ENCODE measurements around the gene SLC6A19.

The SLC6A19 gene

DNA sequence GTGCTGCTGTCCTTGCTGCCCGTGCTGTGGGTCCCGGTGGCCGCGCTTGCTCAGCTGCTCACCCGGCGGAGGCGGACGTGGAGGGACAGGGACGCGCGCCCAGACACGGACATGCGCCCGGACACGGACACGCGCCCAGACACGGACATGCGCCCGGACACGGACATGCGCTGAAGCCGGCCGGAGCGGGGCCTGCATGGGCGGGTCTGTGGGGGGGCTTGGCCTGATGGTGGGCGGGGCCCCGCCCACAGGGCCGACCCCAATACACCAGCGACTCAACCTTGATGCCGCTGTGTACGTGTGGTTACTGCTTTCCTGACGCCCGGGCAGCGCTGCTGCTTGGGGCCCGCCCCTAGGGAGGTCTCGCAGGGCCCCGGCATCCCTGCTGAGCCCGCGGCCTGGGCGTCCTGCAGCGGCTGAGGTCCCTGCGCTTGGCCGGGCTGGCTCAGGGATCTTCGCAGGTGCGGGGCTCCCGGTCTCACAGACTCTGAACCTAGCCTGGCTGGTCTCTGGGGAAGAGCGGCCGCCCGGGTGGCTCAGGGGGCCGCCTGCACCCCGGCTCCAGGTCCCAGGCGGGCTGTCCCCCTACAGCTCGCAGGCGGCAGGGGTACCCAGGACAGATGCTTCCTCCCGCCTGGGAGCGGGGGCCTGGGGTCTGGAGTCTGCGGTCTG, 44.6 kb downstream of the SLC6A19 start:
- DNase-seq (ENCODE audit: low spot score) = no peak

DNA sequence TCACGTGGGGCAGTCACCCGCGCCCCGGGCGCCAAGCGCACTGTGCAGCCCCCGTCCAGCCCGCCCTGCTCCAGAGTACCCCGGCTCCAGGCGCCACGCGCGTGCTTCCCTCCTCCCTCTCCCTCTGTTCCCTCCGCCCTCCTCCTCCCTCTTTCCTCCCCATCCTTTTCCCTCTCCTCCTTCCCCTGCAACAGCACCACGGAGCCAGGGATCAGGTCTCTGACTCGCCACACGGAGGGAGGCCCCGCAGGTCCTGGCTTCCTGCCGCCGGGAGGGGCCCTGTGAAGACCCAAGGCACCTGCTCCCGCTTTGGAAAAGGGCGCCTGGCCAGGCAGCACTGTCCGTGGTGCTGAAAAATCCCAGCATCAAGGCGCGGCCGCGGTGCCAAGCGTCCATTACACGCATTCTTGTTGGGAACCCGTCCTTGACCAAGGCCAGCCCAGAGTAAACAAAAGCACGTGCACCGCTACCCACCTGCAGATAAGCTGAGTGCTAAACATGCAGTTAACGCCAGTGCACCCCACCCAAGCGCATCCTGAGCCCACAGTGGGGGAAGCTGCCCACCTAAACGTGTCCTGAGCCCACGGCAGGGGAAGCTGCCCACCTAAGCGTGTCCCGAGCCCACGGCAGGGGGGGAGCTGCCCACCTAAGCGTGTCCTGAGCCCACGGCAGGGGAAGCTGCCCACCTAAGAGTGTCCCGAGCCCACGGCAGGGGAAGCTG, 45.5 kb downstream of the SLC6A19 start:
- DNase-seq (ENCODE audit: low spot score) = no peak

DNA sequence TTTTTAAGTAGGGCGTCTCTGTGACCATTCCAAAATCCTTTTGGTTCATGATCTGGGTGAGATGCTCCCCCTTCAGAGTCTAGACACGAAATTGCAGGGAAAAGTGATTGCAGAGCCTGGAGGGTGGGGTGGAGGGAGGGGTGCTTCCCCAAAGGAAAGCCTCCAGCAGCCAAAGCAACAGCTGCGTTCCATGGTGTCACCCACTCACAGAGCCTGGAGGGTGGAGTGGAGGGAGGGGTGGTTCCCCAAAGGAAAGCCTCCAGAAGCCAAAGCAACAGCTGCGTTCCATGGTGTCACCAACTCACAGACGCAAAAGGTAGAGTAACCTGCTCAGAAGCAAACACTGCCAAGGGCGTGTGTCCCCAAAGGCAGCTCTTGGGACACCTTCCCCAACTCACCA, 46.4 kb downstream of the SLC6A19 start:
- DNase-seq (ENCODE audit: low spot score) = no peak

DNA sequence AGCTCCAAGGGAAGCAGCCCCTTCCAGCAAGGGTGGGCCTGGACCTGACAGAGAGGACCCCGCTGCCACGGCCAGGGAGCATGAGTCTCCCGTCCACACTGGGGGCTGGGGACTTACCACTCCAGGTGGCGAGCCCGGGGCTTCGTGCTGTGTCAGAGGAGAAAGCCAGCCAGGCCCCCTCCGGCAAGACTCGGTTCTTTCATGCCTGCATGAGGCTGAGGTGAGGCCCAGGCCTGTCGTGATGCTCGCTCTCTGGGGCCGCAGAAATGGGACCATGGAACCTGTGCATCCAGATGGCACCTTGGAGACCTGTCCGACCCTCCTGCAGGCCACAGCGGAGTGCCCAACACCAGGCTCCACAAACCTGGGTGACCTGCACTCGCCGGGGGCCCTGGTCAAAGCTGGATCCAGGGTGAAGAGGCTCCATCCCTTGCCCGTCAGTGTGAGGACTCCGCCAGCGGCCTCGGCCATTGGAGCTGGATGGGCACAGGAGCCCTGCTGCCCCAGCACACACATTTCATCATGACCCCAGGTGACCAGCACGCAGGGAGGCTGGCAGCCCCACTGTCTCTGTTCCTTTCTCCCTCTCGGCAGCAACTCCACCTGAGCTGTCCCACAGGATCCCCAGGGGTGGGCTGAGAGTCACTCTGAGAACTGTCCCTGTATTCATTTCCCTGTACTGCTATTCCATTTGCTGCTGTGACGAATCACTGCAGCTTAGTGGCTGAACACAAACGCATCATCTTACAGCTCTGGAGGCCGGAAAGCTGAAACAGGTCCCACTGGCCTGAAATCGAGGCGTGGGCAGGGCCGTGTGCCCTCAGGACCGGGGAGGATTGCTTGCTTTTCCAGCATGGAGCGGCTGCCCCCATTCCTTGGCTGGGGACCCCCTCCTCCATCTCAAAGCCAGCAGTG, 48.2 kb downstream of the SLC6A19 start:
- DNase-seq (ENCODE audit: low spot score) = no peak

DNA sequence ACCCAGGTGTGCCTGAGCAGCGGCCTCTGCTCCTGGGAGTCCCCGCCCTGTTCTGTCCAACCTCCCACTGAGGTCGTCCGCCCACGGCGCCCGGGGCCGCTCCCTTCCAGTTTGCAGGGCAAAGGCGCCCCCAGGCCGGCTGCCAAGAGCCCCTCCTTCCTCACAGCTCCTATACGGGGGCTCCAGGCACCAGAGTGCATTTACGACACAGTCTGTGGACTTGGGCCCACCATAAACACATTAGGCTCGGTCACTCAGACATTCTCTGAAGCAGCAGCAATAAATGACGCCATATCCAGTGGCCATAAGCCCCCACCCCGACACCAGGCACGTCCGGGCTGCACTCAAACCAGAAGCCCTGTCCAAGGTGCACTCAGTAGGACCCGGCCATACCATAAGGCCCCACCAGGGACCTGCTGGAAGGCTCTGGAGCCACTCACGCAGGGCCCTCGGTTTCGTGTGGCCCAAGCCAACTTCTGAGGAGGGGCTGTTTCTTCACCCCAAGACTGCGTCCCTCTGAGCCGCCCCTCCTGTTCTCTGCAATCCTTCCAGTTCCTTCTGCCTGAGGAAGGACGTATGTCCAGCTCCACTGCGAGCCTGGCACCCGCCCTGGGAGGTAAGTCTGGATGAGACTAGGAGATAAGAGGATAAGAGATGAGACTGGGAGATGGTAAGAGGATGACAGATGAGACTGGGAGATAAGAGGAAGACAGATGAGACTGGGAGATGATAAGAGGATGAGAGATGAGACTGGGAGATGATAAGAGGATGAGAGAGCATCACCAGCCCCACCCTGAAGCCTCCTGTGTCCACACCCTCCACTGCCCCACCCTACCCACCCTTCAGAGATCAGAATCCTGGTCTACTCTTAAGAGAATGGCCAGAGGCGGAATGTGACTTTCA, 50.5 kb downstream of the SLC6A19 start:
- no peak for DNase-seq (ENCODE audit: low spot score)

DNA sequence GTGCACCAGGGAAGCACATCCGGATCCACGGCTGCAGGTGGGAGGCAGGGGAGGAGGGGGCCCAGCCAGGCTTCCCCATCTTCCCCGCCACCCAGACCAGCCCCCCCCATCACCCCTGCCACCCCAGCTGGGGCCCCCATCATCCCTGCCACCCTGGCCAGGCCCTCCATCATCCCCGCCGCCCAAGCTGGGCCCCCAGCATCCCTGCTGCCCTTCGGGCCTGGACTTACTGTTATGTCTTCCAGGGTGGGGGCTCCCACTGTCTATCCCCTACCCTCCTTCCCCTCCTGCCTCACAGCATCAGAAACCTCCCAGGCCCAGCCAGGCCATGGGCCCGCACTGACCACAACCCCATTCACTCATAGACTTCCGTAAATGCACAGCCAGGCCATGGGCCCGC, 51.3 kb downstream of the SLC6A19 start:
- no peak for DNase-seq (ENCODE audit: low spot score)

DNA sequence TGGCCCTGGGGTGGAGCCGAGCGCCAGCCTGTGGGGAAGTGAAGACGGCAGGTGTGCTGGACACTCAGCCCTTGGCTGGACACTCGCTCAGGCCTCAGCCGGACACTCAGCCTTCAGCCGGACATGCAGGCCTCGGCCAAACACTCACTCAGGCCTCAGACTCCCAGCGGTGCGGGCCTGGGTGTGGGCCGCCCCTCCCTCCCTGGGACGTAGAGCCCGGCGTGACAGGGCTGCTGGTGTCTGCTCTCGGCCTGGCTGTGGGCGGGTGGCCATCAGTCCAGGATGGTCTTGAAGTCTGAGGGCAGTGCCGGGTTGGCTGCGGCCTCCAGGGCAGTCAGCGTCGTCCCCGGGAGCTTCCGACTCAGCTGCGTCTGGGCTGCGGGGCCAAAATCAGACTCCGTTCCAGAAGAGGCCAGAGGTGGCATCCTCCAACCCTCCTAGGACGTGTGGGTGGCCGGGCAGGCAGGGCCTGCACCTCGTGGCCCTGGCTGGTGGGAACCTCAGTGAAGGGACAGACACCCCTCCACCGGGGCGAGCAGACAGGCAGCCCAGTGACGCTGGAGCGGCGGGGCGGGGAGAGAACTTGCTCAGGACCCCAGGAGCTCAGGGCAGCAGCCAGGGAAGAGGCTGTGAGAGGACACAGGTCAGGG, 52.2 kb downstream of the SLC6A19 start:
- DNase-seq (ENCODE audit: low spot score) = no peak

DNA sequence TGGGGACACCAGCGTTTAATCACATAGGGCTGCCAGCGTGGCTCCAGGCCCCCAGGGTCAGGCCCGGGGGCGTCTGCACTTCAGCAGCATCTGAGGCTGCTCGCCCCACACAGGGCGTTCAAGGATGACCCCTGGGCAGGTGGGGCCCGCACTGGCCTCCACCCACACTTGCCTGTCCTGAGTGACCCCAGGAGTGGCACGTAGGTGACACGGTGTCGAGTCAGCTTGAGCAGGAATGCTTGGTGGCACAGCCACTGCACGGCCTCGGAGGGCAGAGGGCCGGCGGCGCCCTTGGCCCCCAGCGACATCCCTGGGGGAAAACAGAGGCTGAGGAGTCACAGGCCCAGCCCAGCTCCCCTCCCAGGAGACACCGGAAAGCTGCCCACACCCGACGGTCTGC, 52.8 kb downstream of the SLC6A19 start:
- no peak for DNase-seq (ENCODE audit: low spot score)

DNA sequence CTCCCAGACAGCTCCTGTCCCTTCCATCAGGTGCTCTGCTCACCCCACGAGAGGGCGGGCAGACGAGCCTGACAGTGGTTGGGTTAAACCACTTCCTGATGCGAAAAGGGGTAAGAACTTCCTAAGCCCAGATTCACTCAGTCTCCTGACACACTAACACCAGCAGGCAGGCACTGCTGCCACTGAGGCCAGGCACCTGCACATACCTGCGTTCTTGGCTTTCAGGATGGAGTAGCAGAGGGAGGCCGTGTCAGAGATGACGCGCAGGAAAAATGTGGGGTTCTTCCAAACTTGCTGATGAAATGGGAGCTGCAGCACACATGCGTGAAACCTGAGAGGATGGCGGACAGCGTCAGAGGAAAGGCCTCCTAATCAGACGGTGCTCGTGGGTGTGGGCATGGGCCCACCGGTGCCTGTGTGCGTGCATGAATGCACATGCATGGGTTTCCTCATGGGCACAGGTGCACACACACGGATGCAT, 53.7 kb downstream of the SLC6A19 start:
- peak; percentile 43 for DNase-seq (ENCODE audit: low spot score)

DNA sequence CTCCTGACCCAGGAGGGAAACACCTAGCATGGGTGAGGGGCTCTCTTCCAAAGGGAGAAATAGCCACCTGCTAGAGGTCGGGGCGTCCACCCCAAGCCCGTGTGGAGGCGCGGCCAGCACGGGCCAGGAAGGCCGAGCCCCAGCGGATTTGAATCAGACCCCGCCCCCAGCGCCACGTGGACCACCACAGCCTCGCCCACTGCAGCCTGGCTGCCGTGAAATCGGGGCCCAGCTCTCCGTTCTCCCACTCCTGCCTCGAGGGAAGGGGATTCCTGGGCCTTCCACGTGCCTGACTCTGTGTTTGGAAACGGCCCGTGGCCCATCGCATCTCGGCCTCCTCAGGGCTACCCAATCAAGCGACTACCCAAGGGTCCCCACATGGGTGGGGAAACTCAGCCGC, 55.4 kb downstream of the SLC6A19 start:
- no peak for DNase-seq (ENCODE audit: low spot score)

DNA sequence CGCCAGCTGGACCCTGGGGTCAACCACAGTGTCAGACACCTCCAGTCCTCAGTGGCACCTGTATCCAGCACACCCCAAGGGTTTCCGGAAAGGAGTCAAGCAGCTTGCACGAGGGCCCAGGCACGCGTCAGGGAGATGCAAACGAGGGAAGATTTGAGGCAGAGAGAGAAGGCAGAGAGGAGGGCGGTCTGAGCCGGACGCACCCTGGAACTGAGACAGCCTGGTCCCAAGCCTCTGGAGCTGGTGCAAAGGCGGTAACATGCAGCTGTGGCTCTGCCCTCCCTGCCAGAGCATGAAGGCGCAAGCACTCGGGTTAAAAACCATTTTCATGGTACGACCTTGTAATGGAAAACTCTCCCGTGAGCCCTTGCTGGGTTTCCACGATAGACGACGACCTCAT, 56.0 kb downstream of the SLC6A19 start:
- no peak for DNase-seq (ENCODE audit: low spot score)

DNA sequence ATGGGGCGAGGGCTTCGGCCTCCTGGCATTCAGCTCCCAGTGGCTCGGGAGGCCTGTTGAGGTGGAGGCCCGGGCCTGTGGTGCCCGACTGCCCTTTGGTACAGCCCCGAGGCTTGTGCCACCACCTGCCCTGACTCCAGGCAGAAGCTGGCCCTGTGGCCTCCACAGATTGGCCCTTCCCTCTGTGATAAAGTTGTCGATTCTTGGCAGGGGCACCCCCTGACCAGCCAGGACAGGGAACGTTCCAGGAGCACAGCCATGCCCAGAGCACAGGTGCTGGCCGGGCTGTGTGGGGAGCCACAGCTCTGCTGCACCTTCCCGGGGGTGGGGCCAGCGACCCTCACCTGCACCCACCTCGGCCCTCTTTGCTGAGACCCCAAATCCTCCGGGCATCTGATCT, 56.4 kb downstream of the SLC6A19 start:
- no peak for DNase-seq (ENCODE audit: low spot score)

DNA sequence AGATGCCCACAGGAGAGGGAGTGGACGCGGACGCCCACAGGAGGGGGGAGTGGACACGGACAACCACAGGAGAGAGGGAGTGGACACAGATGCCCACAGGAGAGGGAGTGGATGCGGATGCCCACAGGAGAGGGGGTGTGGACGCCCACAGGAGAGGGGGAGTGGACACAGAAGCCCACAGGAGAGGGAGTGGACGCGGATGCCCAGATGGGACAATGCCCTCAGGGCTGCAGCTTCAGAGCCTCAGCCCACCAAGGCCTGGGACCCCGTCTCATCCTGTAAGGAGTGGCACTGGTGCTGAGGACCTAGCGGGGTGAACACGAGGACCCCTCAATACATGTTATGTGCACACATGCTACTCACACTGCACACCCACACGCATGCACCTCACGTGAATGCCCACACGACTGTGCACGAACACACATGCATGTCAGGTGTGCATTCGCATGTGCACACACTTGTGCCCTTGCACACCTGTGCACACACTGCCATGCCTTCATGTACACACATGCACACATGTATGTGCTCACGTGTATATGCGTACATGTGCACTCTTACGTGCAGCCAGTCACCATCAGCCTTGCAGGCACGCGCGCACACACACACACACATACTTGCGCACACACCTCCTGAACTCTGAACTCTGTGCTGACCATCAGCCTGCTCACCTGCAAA, 58.5 kb downstream of the SLC6A19 start:
- no peak for DNase-seq (ENCODE audit: low spot score)

DNA sequence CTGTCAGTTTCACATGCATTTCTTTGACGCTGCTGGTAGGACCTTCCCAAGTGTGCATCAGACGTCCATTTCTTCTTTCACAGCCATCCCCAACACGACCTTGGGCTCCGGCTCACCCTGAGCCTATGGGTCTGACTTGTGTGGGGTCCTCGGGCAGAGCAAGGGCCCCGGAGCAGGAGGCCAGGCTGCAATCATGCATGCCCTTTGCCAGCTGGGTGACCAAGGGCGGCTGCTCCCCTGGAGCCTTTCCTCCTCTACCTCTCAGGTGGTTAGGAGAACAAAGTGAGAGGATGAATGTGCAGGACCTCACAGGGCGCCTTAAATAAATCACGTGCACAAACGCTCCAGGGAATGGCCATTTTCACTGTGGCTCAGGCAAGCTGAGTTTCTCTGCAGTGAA, 60.2 kb downstream of the SLC6A19 start:
- no peak for DNase-seq (ENCODE audit: low spot score)

DNA sequence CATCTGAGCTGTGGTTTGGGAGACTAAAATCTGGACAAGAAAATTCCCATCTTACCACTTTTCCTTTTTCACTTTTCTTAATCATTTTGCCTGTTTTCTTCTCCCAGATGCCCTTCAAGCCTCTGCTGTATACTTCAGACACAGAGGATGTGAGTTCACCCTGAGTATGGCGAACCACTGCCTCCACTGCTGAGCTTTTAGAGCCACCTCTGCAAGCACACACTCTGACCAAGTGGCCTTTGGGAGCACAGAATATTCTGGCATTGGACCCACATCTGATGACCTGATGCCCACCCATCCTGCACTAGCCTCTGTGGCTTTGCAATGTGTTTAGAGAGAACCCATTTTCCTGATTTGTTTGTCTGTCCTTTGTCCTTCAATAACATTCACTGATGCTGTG, 61.0 kb downstream of the SLC6A19 start:
- no peak for DNase-seq (ENCODE audit: low spot score)

DNA sequence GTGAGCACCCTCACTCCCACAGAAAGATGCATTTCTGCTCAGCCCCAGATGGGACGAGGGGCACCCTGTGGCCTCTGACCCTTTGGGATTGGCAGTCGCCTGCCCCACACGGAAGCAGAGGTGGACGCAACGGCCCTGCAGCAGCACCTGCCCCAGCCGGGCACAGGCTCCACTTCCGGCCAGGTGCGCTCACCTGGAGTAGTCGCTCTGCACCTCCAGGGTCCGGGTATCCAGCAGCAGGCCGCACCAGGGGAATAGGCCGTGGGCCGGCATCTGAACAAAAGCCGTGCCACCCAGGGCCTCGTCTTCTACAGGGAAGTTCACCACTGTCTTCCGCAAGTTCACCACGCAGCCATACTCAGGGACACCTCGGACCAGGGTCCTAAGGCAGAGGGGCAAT, 62.8 kb downstream of the SLC6A19 start:
- no peak for DNase-seq (ENCODE audit: low spot score)

DNA sequence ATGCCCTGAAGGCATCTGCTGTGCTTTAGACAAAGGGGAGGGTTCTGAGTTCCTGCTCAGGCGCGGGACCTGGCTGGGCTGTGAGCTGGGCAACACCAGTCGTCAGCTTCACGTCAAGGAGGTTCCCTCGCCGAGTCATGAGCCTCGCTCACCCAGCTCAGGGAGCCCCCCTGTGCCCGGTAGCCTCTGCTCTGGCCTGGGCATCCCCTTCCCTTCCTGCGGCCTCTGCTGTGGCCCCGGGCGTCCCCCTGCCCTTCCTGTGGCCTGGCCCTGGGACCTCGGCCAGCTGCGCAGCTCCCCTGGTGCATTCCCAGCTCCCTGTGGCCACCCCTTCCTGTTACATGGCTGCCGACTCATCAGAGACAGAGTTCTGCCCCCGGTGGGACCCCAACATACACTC, 63.6 kb downstream of the SLC6A19 start:
- DNase-seq (ENCODE audit: low spot score) = no peak

DNA sequence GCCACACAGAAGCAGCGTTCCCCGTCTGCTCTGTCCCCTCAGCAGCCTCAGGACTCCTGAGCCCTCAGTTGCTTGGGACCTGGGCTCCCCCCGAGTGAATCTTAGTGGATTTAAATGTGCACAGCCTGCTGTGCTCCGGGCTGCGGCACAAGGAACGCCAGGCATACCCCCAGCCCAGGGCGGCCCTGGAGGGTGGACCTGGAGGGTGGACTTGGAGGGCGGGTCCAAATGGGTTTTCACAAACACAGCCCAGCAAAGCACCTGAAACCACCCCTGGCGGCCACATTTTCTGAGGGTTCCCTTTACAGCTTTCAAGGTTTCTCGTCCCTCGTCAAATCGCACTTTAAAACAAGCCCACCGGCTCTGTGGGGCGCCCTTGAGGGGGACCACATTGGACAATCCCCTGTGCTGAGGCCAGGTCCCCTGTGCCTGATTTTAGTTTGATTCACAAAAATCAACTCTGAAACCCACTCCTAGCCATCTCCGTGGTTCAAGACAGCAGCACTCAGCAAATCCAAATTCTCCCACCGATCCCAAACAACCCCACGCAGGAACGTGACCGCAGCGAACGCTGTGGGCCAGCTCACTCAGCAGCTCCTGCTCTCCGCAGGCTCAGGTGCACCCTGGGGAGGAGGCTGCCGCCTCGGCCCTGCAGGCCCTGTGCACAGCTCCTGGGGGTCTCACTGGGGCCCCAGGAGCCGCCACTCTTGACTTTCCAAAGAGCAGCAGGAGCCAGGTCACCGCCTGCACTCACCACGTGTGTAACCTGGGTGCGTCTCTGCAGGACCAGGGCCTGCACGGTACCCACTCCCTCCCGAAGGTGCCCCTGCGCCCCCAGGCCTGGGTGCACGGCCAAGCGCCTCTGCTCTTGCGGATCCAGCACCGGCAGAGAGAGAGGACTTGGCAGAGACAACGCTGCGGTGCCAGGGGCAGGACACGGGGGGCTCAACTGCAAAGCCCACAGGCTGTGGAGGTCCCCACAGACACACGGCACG, 64.4 kb downstream of the SLC6A19 start:
- DNase-seq (ENCODE audit: low spot score) = no peak

DNA sequence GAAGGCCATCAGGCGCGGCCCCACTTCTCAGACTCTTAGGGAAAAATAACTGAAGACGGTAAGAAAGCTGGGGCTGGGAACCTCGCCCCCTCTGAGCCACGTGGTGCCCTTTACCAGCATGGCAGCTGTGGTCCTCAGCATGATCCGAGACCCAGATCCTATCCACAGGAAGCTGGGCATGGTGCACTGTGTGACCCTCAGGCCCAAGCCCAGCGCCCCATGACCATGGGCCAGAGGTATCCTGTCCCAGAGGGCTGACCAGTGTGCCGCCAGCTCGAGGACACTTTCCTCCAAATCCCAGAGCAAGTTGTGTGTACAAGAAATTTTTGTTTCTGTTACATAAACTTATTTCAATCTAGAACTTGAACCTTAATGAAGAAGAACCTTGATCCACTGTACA, 65.4 kb downstream of the SLC6A19 start:
- DNase-seq (ENCODE audit: low spot score) = no peak

All from CD4-positive, alpha-beta T cell treated with Interleukin-15 for 4 hours (primary cell).